ENCODE measurements around the gene SCPEP1. TPM values are rescaled to one million over a fixed set of nuclear protein-coding genes. Genes with fewer than 3 reads are reported as not detected.

SCPEP1 gene
- total and polyA plus RNA-seq, 2 donors from 2014 or later: 64.0 to 130 TPM

- Histone ChIP-seq H3K4me3 (ENCODE audit: low read length in 3 of 3) (no peak overlapping the region), H3K4me1 (ENCODE audit: control insufficient read depth in 2 of 3, insufficient read depth in 2 of 3, low read depth in 1 of 3, low read length in 3 of 3) (no peaks in the 10 kb centered on the region), H3K9me3 (ENCODE audit: control insufficient read depth in 2 of 3, insufficient read depth in 1 of 3, low read length in 3 of 3) (peaks cover 0 to 2% (median 0%) of the 10 kb centered on the region in 3 donors), H3K36me3 (ENCODE audit: control insufficient read depth in 2 of 3, insufficient read depth in 3 of 3, low read length in 3 of 3) (peaks cover 7 to 9% (median 8%) of the 10 kb centered on the region in 3 donors), H3K27ac (ENCODE audit: low read depth in 2 of 2, low read length in 2 of 2) (no peak overlapping the region), H3K27me3 (ENCODE audit: control insufficient read depth, insufficient read depth, low read length) (no peaks in the 10 kb centered on the region), H3K9ac (ENCODE audit: low read length in 3 of 3) (no peak overlapping the region)
- intact Hi-C loops (cut with DNase I): no loop called here
- DNase-seq: no peak
- no peak for FAIRE-seq
- TF ChIP-seq CTCF (IDR thresholded peaks at IDR 0.05; ENCODE audit: borderline replicate concordance, extremely low read depth, insufficient read depth): no peak
These were observed 44.1 kb upstream of the SCPEP1 start for GRCh38 chr17:56933868-56934267.

- Histone ChIP-seq H3K4me3 (ENCODE audit: low read length in 3 of 3) (no peak overlapping the region), H3K4me1 (ENCODE audit: control insufficient read depth in 2 of 3, insufficient read depth in 2 of 3, low read depth in 1 of 3, low read length in 3 of 3) (no peaks in the 10 kb centered on the region), H3K27me3 (ENCODE audit: control insufficient read depth, insufficient read depth, low read length) (no peaks in the 10 kb centered on the region), H3K9me3 (ENCODE audit: control insufficient read depth in 2 of 3, insufficient read depth in 1 of 3, low read length in 3 of 3) (peaks cover 0 to 2% (median 0%) of the 10 kb centered on the region in 3 donors), H3K27ac (ENCODE audit: low read depth in 2 of 2, low read length in 2 of 2) (no peak overlapping the region), H3K9ac (ENCODE audit: low read length in 3 of 3) (no peak overlapping the region), H3K36me3 (ENCODE audit: control insufficient read depth in 2 of 3, insufficient read depth in 3 of 3, low read length in 3 of 3) (peaks cover 7 to 12% (median 11%) of the 10 kb centered on the region in 3 donors)
- DNase-seq (no peak), FAIRE-seq (no peak)
- no peak for TF ChIP-seq CTCF (IDR thresholded peaks at IDR 0.05; ENCODE audit: borderline replicate concordance, extremely low read depth, insufficient read depth)
- intact Hi-C loops (cut with DNase I): no loop called here
These were observed 43.7 kb upstream of the SCPEP1 start for GRCh38 chr17:56934280-56934679.

- Histone ChIP-seq H3K4me3 (ENCODE audit: low read length in 3 of 3) (no peak overlapping the region), H3K9me3 (ENCODE audit: control insufficient read depth in 2 of 3, insufficient read depth in 1 of 3, low read length in 3 of 3) (no peaks in the 10 kb centered on the region), H3K4me1 (ENCODE audit: control insufficient read depth in 2 of 3, insufficient read depth in 2 of 3, low read depth in 1 of 3, low read length in 3 of 3) (no peaks in the 10 kb centered on the region), H3K9ac (ENCODE audit: low read length in 3 of 3) (no peak overlapping the region), H3K27me3 (ENCODE audit: control insufficient read depth, insufficient read depth, low read length) (no peaks in the 10 kb centered on the region), H3K27ac (ENCODE audit: low read depth in 2 of 2, low read length in 2 of 2) (no peak overlapping the region), H3K36me3 (ENCODE audit: control insufficient read depth in 2 of 3, insufficient read depth in 3 of 3, low read length in 3 of 3) (peaks cover 7 to 12% (median 11%) of the 10 kb centered on the region in 3 donors)
- no peak for TF ChIP-seq CTCF (IDR thresholded peaks at IDR 0.05; ENCODE audit: borderline replicate concordance, extremely low read depth, insufficient read depth)
- no peak for DNase-seq
- intact Hi-C loops (cut with DNase I): no loop called here
- no peak for FAIRE-seq
These were observed 42.5 kb upstream of the SCPEP1 start for GRCh38 chr17:56935461-56935860.
